Brain microvascular endothelial cell (primary cell): Measurements from ENCODE around the gene ADGRB3.
A peak's percentile ranks its signal among the peaks of the same experiment; 100 is the strongest.

Experiments used
- DNase-seq: peaks from one replicate; pipeline ENCODE4 v3.0.0-alpha.2; 2020
- H3K27ac ChIP-seq: fragments of 250-450 bp; sonication (Bioruptor Pico); 2 replicates; pipeline ENCODE4 v1.5.1; 2020; ENCODE audit warnings: mild to moderate bottlenecking, moderate library complexity
- H3K27me3 ChIP-seq: fragments of 250-450 bp; sonication (Bioruptor Pico); replicated peaks from 2 replicates; pipeline ENCODE4 v1.5.1; 2020; ENCODE audit warnings: mild to moderate bottlenecking
- H3K36me3 ChIP-seq: fragments of 250-450 bp; sonication (Bioruptor Pico); replicated peaks from 2 replicates; pipeline ENCODE4 v1.5.1; 2020; ENCODE audit warnings: mild to moderate bottlenecking
- H3K4me3 ChIP-seq: 2 replicates; pipeline ENCODE4 v1.5.1; 2011; ENCODE audit warnings: low read depth, mild to moderate bottlenecking, control low read depth, low read length, moderate library complexity
- CTCF ChIP-seq: IDR thresholded peaks from 2 replicates; pipeline ENCODE4 v1.5.1; 2011; ENCODE audit warnings: low read depth, mild to moderate bottlenecking, moderate library complexity, low read length, control low read depth, inconsistent platforms; ENCODE audit errors: missing control alignments
- in situ Hi-C: cut with HindIII; loops from 2 replicates; pipeline ENCODE4 v1.10.0; 2017; ENCODE audit warnings: low sequenced_read_pairs, low pct_ligation_motif_present

Gene ADGRB3

GRCh38 chr6:69012211-69012610 is 377.1 kb downstream of the ADGRB3 start:
- no peak for TF ChIP-seq CTCF
- no peaks in the 10 kb centered on the region for H3K27me3 ChIP-seq
- no peak for DNase-seq
- no peaks in the 10 kb centered on the region for H3K36me3 ChIP-seq
- no peak overlapping the region for H3K27ac ChIP-seq
- in situ Hi-C loops: no loop called here
- no peak overlapping the region for H3K4me3 ChIP-seq

GRCh38 chr6:69012876-69013275 is 377.8 kb downstream of the ADGRB3 start:
- no peak for TF ChIP-seq CTCF
- in situ Hi-C loops: no loop called here
- Histone ChIP-seq H3K36me3 (no peaks in the 10 kb centered on the region), H3K4me3 (no peak overlapping the region), H3K27ac (no peak overlapping the region), H3K27me3 (no peaks in the 10 kb centered on the region)
- no peak for DNase-seq

- in situ Hi-C loops: no loop called here
- no peaks in the 10 kb centered on the region for H3K27me3 ChIP-seq
- no peak overlapping the region for H3K27ac ChIP-seq
- TF ChIP-seq CTCF: no peak
- DNase-seq: no peak
- H3K36me3 ChIP-seq: no peaks in the 10 kb centered on the region
- H3K4me3 ChIP-seq: no peak overlapping the region
Observed at GRCh38 chr6:69018906-69019305, 383.8 kb downstream of the ADGRB3 start.

GRCh38 chr6:69019832-69020231 is 384.8 kb downstream of the ADGRB3 start:
- in situ Hi-C loops: no loop called here
- Histone ChIP-seq H3K27ac (no peak overlapping the region), H3K27me3 (no peaks in the 10 kb centered on the region), H3K36me3 (no peaks in the 10 kb centered on the region), H3K4me3 (no peak overlapping the region)
- peak; percentile 20 for DNase-seq
- no peak for TF ChIP-seq CTCF

- no peak for TF ChIP-seq CTCF
- no peak for DNase-seq
Observed at GRCh38 chr6:69022993-69023392, 387.9 kb downstream of the ADGRB3 start.

GRCh38 chr6:69026243-69026642 is 391.2 kb downstream of the ADGRB3 start:
- peak; percentile 38 for DNase-seq
- H3K27me3 ChIP-seq: no peaks in the 10 kb centered on the region
- peak overlapping the region; percentile 1 for H3K27ac ChIP-seq
- no peak for TF ChIP-seq CTCF
- in situ Hi-C loops: no loop called here
- H3K4me3 ChIP-seq: no peak overlapping the region
- H3K36me3 ChIP-seq: no peaks in the 10 kb centered on the region

More at GRCh38 chr6:69022993-69023392, 387.9 kb downstream of the ADGRB3 start:
- in situ Hi-C loops: no loop called here
- Histone ChIP-seq H3K36me3 (no peaks in the 10 kb centered on the region), H3K27me3 (no peaks in the 10 kb centered on the region), H3K4me3 (no peak overlapping the region), H3K27ac (no peak overlapping the region)
